DMS79 (cell line): ENCODE results near the gene ZNF208.
"Not testable (repeated sequence)": the region's sequence is repeated elsewhere in the genome, so short reads cannot be mapped to it uniquely, and the experiment has no call there.

Experiments used
- DNase-seq: peaks from one replicate; lab custom pipeline; 2025; lab: John Stamatoyannopoulos, UW

Gene ZNF208

DNA sequence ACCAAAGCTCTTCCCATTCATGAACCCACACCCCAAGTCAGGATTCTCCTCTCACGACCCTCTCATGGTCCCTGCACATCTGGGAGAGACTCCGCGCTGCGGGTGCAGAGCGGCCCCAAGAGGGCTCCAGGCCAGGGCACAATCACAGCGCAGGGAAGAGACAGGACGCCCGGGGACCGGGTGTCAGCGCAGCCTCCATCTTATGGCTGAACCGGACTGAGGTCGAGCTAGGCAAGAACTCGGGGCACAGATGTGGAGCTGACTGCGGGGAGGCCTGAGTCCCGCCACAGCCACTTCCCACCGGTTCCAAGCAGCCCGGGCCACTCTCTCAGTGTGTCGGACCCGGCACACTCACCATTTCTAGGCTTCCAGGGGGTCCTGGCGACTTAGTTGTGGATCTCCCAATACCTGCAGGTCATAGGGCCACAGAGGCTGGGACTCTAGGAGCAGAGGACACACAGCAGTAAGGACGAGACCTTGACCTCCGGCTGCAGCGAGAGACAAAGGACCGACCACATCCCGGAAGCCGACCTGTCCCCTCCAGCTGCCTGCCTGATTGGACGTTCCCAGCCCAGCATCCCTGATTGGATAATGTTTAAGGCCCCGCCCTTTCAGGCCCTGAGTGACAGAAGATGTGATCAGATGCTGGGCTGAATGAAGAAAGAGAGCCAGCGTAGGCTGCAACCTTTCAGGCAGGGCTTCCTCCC, at the start of gene ZNF208:
Gene ZNF208, minus strand, starts transcription at position 507 of the 707 bp plus-strand sequence. Its CDS starts 149 bp downstream, at position 358.
- DNase-seq, result not testable (repeated sequence)

GRCh38 chr19:22052644-22053013, 41.9 kb upstream of the ZNF208 start:
- DNase-seq, result no peak

GRCh38 chr19:22041151-22041550, 30.4 kb upstream of the ZNF208 start:
- not testable (repeated sequence) for DNase-seq

- no peak for DNase-seq
Observed at GRCh38 chr19:22030680-22031079, 19.9 kb upstream of the ZNF208 start.

GRCh38 chr19:22026687-22027086, 15.9 kb upstream of the ZNF208 start:
- no peak for DNase-seq

- DNase-seq, result not testable (repeated sequence)
Observed at GRCh38 chr19:22025539-22025938, 14.8 kb upstream of the ZNF208 start.

GRCh38 chr19:21970466-21970865, 40.3 kb downstream of the ZNF208 start:
- DNase-seq, result no peak

DNA sequence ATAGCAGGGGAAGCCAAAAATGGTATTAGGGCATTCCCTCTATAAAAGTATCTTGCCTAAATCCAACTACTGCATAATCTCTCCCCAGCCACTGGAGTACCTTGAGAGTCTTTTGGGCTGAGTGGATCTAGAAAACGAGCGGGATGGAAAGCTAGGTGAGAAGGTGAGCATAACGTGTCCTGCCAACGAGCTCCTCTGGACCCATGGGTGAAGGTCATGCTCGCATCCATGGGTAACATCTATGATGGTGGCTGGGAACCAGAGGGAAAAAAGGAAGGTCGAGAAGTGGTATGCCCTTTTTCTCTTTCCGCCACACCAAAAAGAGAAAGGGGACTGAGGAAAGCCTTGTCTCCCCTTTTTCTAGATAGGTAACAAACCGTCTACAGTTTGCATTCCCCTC, 63.0 kb downstream of the ZNF208 start:
- no peak for DNase-seq

GRCh38 chr19:21940684-21941083, 70.1 kb downstream of the ZNF208 start:
- no peak for DNase-seq

DNA sequence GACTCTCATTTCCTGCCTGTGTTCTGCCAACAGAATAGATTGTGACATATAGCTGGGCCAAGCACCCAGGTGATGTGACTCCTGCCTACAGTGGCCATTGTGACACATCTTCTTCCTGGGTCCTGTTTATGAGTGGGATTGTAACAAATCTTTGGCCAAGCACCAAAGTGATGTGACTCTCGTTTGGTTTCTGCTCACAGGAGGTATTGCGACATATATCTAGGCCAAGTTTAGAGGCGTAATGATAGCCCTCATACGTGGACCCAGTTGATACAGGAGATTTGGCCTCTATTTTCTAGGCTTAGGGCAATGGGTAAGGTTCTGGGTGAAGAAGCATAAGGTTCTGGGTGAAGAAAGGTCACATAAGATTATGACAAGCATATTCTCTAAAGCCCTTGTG, 76.2 kb downstream of the ZNF208 start:
- DNase-seq, result no peak

DNA sequence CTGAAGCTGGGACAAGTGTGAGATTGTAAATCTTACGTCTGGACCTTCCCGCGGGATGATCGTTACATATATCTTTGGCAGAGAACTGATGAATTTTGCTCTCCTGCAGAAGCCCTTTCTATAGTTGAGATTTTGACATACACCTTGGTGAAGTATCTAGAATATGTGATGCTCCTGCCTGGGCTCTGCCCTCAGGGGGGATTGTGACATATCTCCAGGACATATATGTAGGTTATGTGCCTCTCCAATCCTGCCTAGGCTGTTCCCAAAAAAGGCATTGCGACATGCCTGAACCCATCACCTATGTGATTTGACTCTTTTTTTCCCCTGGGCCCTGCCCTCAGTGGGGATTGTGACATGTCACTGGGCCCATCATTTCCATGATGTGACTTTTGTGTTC, 76.6 kb downstream of the ZNF208 start:
- DNase-seq, result no peak

DNA sequence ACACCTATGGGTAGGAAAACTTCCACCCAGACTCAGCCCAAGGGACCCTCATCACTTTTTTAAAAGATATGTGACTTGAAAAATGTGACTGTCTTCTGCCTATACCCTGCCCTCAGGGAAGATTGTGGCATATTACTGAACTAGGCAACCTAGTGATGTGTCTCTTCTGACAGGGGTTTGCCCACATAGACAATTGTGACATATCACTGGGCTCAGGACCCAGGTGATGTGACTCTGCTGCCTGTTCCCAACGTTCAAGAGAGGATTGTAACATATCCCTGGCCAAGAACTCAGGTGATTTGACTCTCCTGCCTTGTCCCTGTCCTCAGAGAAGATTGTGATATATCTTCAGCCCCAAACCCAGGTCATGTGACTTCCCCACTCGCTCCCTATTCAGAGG, 88.5 kb downstream of the ZNF208 start:
- no peak for DNase-seq

GRCh38 chr19:21921691-21922180, 89.0 kb downstream of the ZNF208 start:
- DNase-seq, result no peak

GRCh38 chr19:21915411-21915810, 95.3 kb downstream of the ZNF208 start:
- DNase-seq, result no peak

DNA sequence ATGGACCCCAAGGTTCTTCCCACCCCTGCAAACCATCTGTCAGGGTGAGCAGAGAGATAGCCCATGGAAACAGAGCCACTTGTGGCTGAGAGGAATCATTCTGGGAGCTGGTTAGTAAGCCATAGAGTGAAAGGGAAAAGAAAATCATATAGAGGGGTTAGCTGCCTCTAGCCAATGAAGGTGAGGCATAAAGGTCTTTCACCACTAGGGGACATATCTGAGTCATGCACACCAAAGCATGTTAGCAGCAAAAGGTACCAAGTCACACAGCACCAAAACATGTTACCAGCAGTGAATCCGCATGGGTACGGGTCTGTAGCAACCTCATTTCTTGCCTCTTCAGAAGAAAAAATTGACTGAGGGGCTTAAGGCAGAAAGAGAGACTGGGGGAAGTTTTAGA, 98.1 kb downstream of the ZNF208 start:
- DNase-seq, result no peak

DNA sequence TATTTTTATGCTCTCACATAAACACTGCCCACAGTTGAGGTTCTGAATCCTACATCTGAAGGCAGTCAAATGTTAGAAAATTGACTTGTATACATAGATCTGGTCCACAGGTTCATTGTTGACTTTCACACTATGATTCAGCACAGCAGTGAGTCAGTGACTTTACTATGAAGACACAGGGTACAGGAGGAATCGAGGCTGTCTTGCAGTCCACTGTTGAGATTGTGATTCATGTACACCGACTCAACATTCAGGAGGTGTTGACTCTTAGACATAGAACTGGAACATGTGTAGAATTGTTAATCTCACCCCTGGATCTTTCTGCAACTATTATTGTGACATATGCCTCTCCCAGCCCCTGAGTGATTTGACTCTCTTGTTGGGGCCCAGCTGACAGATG, 100.4 kb downstream of the ZNF208 start:
- DNase-seq, result no peak

- DNase-seq, result no peak
Observed at GRCh38 chr19:21908066-21908465, 102.7 kb downstream of the ZNF208 start.

- no peak for DNase-seq
Observed at GRCh38 chr19:21907516-21907915, 103.2 kb downstream of the ZNF208 start.

DNA sequence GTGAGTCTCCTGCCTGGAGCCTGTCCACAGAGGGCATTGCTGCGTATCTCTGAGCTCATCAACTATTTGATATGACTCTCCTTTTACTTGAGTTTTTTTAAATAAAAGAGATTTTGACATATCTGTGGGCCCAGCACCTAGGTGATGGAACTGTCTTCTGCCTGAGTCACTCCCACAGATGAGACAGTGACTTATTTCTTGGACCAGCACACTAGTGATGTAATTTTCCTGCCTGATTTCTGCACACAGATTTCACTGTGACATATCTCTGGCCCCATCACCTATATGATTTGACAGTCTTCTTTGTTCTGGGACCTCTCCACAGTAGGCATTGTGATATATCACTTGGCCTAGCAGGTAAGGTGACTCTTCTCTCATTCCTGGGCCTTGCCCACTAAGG, 108.2 kb downstream of the ZNF208 start:
- DNase-seq, result no peak

DNA sequence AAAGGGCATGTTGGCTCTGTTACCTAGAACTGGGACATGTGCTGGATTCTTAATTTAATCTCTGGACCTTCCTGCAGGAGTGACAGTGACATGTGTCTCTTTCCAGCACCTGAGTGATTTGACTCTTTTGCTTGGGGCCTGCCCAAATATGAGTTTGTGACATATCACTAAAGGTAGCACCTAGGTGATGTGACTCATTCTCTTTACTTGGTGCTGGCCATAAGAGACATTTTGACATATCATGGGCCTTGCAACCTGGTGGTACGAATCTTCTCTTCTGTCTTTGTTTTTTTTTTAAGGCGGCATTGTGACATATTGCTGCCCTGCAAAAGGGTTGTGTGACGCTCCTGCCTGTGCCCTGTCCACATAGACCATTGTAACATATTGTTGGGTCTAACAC, 108.9 kb downstream of the ZNF208 start:
- DNase-seq, result no peak

DNA sequence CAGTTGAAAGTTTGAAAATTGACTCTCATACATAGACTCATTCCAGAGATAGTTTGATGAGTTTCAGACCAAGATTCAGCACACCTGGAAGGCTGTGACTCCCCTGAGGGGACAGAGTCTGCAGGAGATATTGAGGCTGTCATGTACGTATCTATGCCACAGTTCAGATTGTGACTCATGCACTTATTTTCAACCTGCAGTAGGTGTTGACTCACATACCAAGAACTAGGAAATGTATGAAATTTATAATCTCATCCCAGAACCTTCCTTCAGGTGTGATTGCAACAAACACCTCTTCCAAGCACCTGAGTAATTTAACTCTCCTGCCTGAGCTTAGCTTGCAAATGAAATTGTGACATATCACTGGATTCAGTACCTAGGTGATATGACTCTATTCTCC, 110.3 kb downstream of the ZNF208 start:
- DNase-seq, result no peak

GRCh38 chr19:21891086-21891485, 119.7 kb downstream of the ZNF208 start:
- DNase-seq, result no peak

- not testable (repeated sequence) for DNase-seq
Observed at GRCh38 chr19:21890017-21890416, 120.7 kb downstream of the ZNF208 start.

DNA sequence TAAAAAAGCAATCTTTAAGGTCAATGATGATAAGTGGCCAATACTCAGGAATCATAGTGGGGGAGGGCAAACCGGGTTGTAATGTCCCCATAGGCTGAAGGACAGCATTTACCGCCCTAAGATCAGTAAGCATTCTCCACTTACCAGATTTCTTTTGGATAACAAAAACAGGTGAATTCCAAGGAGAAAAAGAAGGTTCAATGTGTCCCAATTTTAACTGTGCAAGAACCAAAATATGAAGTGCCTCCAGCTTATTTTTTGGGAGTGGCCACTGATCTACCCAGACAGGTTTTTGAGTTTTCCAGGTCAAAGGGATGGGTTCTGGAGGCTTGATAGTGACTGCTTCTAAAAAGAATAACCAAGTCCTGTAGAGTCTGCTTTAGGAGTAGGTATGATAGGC, 125.2 kb downstream of the ZNF208 start:
- not testable (repeated sequence) for DNase-seq
